Lower leg skin (tissue), 3 donors: ENCODE results near the gene TFG.

Source experiments
- POLR2A ChIP-seq, 2 donors: fragments of 450-650 bp; IDR thresholded peaks; one replicate each; pipeline ENCODE4 v1.6.1; 2016 to 2017; ENCODE audit warnings: antibody characterized with exemption in 2 of 2, mild to moderate bottlenecking in 1 of 2, moderate library complexity in 1 of 2
- TF ChIP-seq, protein P1 (sequence below), 3 donors: fragments of 450-650 bp; IDR thresholded peaks; one replicate each; pipeline ENCODE4 v1.5.1; 2016; ENCODE audit warnings: antibody characterized with exemption in 3 of 3, mild to moderate bottlenecking in 3 of 3, moderate library complexity in 2 of 3

GRCh38 chr3:100748967-100749366 is 39.7 kb downstream of the TFG start:
- no peak for TF ChIP-seq POLR2A (IDR thresholded peaks at IDR 0.05)
- TF ChIP-seq, protein P1, sequence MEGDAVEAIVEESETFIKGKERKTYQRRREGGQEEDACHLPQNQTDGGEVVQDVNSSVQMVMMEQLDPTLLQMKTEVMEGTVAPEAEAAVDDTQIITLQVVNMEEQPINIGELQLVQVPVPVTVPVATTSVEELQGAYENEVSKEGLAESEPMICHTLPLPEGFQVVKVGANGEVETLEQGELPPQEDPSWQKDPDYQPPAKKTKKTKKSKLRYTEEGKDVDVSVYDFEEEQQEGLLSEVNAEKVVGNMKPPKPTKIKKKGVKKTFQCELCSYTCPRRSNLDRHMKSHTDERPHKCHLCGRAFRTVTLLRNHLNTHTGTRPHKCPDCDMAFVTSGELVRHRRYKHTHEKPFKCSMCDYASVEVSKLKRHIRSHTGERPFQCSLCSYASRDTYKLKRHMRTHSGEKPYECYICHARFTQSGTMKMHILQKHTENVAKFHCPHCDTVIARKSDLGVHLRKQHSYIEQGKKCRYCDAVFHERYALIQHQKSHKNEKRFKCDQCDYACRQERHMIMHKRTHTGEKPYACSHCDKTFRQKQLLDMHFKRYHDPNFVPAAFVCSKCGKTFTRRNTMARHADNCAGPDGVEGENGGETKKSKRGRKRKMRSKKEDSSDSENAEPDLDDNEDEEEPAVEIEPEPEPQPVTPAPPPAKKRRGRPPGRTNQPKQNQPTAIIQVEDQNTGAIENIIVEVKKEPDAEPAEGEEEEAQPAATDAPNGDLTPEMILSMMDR (IDR thresholded peaks at IDR 0.05), result no peak
